KMS-11 (cell line): ENCODE measurements around the gene TNN.

Experiments
- H2AFZ ChIP-seq: fragments of 200-600 bp; sonication (generic); 2 replicates; pipeline ENCODE4 v1.6.1; 2016; ENCODE audit warnings: antibody characterized with exemption, mixed run types, low read depth
- H3K27ac ChIP-seq: fragments of 200-600 bp; sonication (generic); 2 replicates; pipeline ENCODE4 v1.6.1; 2016; ENCODE audit warnings: mild to moderate bottlenecking, mixed run types
- H3K27me3 ChIP-seq: fragments of 200-600 bp; sonication (generic); 2 replicates; pipeline ENCODE4 v1.6.1; 2017; ENCODE audit warnings: mild to moderate bottlenecking, low read depth, mixed run types, moderate library complexity; ENCODE audit not compliant: insufficient read depth
- H3K36me3 ChIP-seq: fragments of 200-600 bp; sonication (generic); 2 replicates; pipeline ENCODE4 v1.6.1; 2017; ENCODE audit warnings: mild to moderate bottlenecking, mixed run types; ENCODE audit not compliant: insufficient read depth
- H3K4me1 ChIP-seq: fragments of 200-600 bp; sonication (generic); 2 replicates; pipeline ENCODE4 v1.6.1; 2016; ENCODE audit warnings: mild to moderate bottlenecking, low read depth, mixed run types; ENCODE audit not compliant: poor library complexity, severe bottlenecking
- H3K4me2 ChIP-seq: fragments of 200-600 bp; sonication (generic); 2 replicates; pipeline ENCODE4 v1.7.0; 2016; ENCODE audit warnings: mild to moderate bottlenecking, mixed run types
- H3K4me3 ChIP-seq: fragments of 200-600 bp; sonication (generic); IDR thresholded peaks from 2 replicates; pipeline ENCODE4 v1.6.1; 2017; ENCODE audit warnings: low read depth, low read length, mixed read lengths; ENCODE audit not compliant: insufficient read depth
- H3K79me2 ChIP-seq: fragments of 200-600 bp; sonication (generic); 2 replicates; pipeline ENCODE4 v1.6.1; 2016; ENCODE audit warnings: low read depth, mixed run types; ENCODE audit not compliant: insufficient read depth
- H3K9ac ChIP-seq: fragments of 200-600 bp; sonication (generic); 2 replicates; pipeline ENCODE4 v1.6.1; 2016; ENCODE audit warnings: mild to moderate bottlenecking, mixed run types
- H4K20me1 ChIP-seq: fragments of 200-600 bp; sonication (generic); 2 replicates; pipeline ENCODE4 v1.6.1; 2016; ENCODE audit warnings: mild to moderate bottlenecking, mixed run types; ENCODE audit not compliant: insufficient read depth
- TF ChIP-seq, protein P1 (sequence below): fragments of 200-600 bp; sonication (generic); conservative IDR thresholded peaks from 2 replicates; pipeline ENCODE4 v1.6.1; 2017; ENCODE audit warnings: low read depth, mild to moderate bottlenecking, antibody characterized with exemption, low read length, moderate library complexity, mixed read lengths

The TNN gene

GRCh38 chr1:175179837-175180590 lies 112.4 kb downstream of the TNN start:
- Histone ChIP-seq H3K4me3 (no peak overlapping the region), H3K79me2 (peaks cover 6% of the 10 kb centered on the region; the same call in 1 of the 2 replicates), H3K36me3 (no peaks in the 10 kb centered on the region), H3K4me1 (no peaks in the 10 kb centered on the region), H2AFZ (no peak overlapping the region), H3K4me2 (no peak overlapping the region), H3K27me3 (no peaks in the 10 kb centered on the region), H4K20me1 (no peaks in the 10 kb centered on the region), H3K27ac (no peak overlapping the region), H3K9ac (no peak overlapping the region)
- TF ChIP-seq, protein P1, sequence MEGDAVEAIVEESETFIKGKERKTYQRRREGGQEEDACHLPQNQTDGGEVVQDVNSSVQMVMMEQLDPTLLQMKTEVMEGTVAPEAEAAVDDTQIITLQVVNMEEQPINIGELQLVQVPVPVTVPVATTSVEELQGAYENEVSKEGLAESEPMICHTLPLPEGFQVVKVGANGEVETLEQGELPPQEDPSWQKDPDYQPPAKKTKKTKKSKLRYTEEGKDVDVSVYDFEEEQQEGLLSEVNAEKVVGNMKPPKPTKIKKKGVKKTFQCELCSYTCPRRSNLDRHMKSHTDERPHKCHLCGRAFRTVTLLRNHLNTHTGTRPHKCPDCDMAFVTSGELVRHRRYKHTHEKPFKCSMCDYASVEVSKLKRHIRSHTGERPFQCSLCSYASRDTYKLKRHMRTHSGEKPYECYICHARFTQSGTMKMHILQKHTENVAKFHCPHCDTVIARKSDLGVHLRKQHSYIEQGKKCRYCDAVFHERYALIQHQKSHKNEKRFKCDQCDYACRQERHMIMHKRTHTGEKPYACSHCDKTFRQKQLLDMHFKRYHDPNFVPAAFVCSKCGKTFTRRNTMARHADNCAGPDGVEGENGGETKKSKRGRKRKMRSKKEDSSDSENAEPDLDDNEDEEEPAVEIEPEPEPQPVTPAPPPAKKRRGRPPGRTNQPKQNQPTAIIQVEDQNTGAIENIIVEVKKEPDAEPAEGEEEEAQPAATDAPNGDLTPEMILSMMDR = no peak

DNA sequence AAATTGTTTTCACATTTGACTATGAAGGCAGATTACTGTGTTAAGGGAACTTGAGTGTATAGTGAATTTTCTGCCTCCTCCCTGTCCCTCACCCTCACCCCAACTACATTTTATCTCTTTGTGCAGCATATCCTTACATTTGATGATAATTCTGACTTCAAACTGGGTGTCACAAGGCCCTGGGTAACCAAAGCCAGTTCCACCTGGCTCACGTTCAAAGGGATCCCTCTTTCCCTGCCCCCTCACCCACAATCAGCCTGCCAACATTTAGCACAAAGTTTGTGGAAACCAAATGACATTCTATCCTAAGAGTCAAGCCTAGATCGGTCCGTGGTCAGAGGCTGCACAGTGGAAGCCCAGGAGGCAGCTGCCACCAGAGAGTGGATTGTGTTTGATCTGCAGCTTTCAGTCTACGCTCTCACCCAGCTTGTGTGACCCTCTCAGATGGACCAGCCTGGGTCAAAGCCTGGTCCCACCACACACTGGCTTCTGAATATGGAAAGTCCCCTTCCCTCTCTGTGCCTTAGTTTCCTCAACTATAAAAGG lies 114.6 kb downstream of the TNN start:
- no peak overlapping the region for H3K4me2 ChIP-seq
- H3K9ac ChIP-seq = no peak overlapping the region
- no peaks in the 10 kb centered on the region for H4K20me1 ChIP-seq
- H3K27me3 ChIP-seq = no peaks in the 10 kb centered on the region
- no peak overlapping the region for H2AFZ ChIP-seq
- H3K27ac ChIP-seq = no peak overlapping the region
- no peaks in the 10 kb centered on the region for H3K36me3 ChIP-seq
- peaks cover 6% of the 10 kb centered on the region; the same call in 1 of the 2 replicates for H3K79me2 ChIP-seq
- H3K4me1 ChIP-seq = peaks cover 10% of the 10 kb centered on the region
- H3K4me3 ChIP-seq = no peak overlapping the region
- TF ChIP-seq, protein P1 = no peak

- Histone ChIP-seq H3K36me3 (no peaks in the 10 kb centered on the region), H3K27me3 (no peaks in the 10 kb centered on the region), H3K27ac (no peak overlapping the region), H4K20me1 (no peaks in the 10 kb centered on the region), H2AFZ (no peak overlapping the region), H3K79me2 (peaks cover 6% of the 10 kb centered on the region; the same call in 1 of the 2 replicates), H3K4me2 (no peak overlapping the region), H3K4me1 (peaks cover 11% of the 10 kb centered on the region), H3K4me3 (no peak overlapping the region), H3K9ac (no peak overlapping the region)
- TF ChIP-seq, protein P1 = no peak
These were observed 116.0 kb downstream of the TNN start for GRCh38 chr1:175183586-175183985.

- Histone ChIP-seq H3K9ac (no peak overlapping the region), H2AFZ (no peak overlapping the region), H3K27me3 (no peaks in the 10 kb centered on the region), H3K4me3 (no peak overlapping the region), H3K4me2 (no peak overlapping the region), H3K4me1 (peaks cover 18% of the 10 kb centered on the region), H3K79me2 (peaks cover 21% of the 10 kb centered on the region; the same call in 1 of the 2 replicates), H4K20me1 (no peaks in the 10 kb centered on the region), H3K36me3 (no peaks in the 10 kb centered on the region), H3K27ac (no peak overlapping the region)
- TF ChIP-seq, protein P1 = no peak
These were observed 118.3 kb downstream of the TNN start for GRCh38 chr1:175185903-175186302.
